AG08395 (cell line): ENCODE measurements around the gene NEUROG2.
"Not testable (repeated sequence)": the region's sequence is repeated elsewhere in the genome, so short reads cannot be mapped to it uniquely, and the experiment has no call there.

Experiments
- DNase-seq: peaks from one replicate; pipeline ENCODE4 v3.0.0; 2012; ENCODE audit warnings: mixed read lengths, low spot score

Gene NEUROG2

DNA sequence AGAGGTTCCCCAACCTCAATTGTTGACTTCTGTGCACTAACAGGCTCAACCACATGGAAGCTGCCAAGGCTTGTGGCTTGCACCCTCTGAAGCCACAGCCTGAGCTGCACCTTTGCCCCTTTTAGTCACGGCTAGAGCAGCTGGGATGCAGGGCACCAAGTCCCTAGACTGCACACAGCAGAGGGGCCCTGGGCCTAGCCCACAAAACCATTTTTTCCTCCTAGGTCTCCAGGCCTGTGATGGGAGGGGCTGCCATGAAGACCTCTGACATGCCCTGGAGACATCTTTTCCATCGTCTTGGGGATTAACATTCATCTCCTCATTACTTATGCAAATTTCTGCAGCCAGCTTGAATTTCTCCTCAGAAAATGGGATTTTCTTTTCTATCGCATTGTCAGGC is 25.2 kb downstream of the NEUROG2 start:
- DNase-seq, result not testable (repeated sequence)

DNA sequence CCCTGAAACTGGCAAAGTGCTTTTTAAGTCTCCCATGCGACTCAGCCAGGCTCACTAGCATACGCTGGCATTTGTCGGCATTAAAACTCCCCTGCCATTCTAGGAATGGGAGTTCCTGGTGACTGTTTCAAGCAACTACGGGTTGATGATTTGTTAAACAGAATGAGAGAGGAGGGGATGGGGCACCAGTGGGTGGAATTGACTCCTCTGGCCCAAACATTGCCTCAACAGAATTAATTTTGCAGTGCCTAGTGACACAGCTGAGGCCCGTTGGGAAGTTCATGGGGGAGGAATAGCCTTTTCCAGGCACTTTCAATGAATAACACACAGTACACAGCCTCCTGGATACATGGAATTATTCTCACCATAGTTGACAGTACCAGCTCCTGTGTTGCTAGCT is 30.1 kb downstream of the NEUROG2 start:
- no peak for DNase-seq

DNA sequence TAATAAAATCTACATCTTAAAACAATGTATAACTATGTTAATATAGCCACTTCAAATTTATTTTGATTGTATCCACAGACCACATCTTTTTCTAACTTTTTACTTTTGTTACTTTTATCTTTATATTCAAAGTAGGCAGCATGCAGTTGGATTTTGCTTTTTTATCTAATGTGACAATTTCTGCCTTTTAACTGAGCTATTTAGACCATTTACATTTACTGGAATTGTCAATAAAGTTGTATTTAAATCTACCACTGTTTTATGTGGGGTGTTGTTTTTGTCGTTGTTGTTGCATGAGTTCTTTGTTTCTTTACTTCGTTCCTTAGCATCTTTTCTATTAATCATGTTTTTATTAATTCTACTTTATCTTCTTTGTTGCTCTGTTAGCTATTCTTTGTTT is 42.0 kb downstream of the NEUROG2 start:
- DNase-seq, result no peak

DNA sequence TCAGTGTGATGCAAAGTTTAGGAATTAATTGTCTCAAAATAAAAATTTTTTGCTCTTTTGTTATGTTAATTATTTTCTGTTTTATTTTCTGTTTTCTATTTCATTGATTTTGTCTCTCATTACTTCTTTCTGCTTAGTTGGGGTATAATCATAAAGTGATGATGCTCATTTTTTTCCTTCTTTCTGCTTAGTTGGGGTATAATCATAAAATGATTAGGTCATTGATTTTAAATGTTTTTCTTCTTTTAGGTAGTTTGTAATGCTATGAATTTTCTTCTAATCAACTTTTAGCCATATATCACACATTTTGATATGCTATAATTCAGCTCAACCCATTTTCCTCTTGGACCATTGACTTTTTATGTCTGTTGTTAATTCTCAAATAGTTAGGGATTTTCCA is 43.7 kb downstream of the NEUROG2 start:
- DNase-seq, result no peak
